ENCODE data around the gene CTNNBL1. TPM values are rescaled to one million over a fixed set of nuclear protein-coding genes. Genes with fewer than 3 reads are reported as not detected.

CTNNBL1 gene
- total RNA-seq, 2 experiments from 2014 or later: 67.3 to 74.9 TPM

DNA sequence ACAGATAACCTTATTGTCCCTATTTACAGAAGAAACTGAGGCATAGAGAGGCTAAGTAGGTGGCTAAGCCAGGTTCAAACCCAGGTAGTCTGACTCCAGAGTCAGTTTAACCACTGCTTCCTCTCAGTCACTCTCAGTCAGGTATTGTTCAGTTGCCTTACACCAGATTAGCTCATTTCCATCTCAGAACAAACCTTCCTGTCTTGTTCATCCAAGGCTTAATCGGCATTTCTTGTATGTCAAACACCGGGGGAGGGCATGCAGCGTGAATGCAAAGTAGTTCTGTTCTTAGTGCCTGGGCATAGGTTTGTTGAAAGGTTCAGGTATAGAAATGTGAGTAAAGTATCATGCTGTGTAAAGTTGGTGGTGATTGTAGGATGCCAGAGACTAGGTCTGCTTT lies 51.7 kb downstream of the CTNNBL1 start:
- no peaks in the 10 kb centered on the region for H3K4me1 Mint-ChIP-seq (ENCODE audit: low read depth)
- no peaks in the 10 kb centered on the region for H3K27me3 Mint-ChIP-seq
- no peak overlapping the region for H3K27ac Mint-ChIP-seq
- ATAC-seq (peak; percentile 34), DNase-seq (no peak)
- no peaks in the 10 kb centered on the region for H3K9me3 Mint-ChIP-seq
- POLR2A ChIA-PET: interaction anchor here (0.6 kb wide), 1 partner anchor 10 kb away, joined by 3 read pairs; no protein-coding TSS in a partner anchor
- H3K36me3 Mint-ChIP-seq (ENCODE audit: low read depth): peaks cover 18% of the 10 kb centered on the region
- TF ChIP-seq, protein P1, sequence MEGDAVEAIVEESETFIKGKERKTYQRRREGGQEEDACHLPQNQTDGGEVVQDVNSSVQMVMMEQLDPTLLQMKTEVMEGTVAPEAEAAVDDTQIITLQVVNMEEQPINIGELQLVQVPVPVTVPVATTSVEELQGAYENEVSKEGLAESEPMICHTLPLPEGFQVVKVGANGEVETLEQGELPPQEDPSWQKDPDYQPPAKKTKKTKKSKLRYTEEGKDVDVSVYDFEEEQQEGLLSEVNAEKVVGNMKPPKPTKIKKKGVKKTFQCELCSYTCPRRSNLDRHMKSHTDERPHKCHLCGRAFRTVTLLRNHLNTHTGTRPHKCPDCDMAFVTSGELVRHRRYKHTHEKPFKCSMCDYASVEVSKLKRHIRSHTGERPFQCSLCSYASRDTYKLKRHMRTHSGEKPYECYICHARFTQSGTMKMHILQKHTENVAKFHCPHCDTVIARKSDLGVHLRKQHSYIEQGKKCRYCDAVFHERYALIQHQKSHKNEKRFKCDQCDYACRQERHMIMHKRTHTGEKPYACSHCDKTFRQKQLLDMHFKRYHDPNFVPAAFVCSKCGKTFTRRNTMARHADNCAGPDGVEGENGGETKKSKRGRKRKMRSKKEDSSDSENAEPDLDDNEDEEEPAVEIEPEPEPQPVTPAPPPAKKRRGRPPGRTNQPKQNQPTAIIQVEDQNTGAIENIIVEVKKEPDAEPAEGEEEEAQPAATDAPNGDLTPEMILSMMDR (IDR thresholded peaks at IDR 0.05): no peak
- no peak overlapping the region for H3K4me3 Mint-ChIP-seq
- CTCF ChIA-PET: no interaction called here
- intact Hi-C loops (cut with micrococcal nuclease): no loop called here

DNA sequence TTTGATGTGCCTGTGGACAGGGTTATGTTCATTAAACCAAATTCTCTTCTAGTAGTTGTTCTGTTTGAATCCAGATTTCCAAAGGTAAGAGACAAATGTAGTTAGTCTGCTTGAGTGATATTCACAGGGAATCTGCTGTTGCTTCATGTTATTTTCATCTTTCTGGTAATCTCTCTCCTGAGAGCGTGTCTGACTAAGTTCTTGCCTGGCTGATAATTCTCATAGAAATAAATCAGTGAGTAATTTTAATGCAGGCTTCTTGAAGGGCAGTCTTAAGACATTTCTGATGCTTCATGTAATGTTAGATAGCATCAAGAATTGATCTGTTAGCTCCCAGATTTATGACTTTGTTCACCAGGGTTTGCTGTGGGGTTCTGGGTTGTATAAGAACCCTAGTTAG lies 54.2 kb downstream of the CTNNBL1 start:
- intact Hi-C loops (cut with micrococcal nuclease): no loop called here
- ATAC-seq (no peak), DNase-seq (no peak)
- no peaks in the 10 kb centered on the region for H3K27me3 Mint-ChIP-seq
- H3K9me3 Mint-ChIP-seq: no peaks in the 10 kb centered on the region
- H3K4me1 Mint-ChIP-seq (ENCODE audit: low read depth): no peaks in the 10 kb centered on the region
- no peak overlapping the region for H3K27ac Mint-ChIP-seq
- peaks cover 27% of the 10 kb centered on the region for H3K36me3 Mint-ChIP-seq (ENCODE audit: low read depth)
- ChIA-PET CTCF (no interaction called here), POLR2A (no interaction called here)
- no peak overlapping the region for H3K4me3 Mint-ChIP-seq
- TF ChIP-seq, protein P1 (IDR thresholded peaks at IDR 0.05): no peak

DNA sequence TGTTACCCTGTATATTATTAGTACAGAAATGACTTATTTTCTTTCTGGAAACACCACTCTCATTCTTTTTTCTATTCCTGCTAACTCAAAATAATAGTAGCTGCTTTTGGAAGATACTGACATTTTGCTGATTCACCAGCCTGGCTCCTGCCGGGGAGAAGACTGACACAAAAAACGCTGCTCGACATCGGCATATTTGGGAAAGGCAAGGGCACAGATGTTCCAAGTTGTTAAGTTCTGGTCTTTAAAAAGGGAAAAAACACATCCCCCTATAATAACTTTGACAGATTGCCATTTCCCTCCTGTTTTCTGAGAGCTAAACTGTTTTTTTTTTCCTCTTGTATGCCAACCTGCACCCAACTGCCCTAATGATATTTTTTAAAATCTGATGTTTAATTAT lies 55.4 kb downstream of the CTNNBL1 start:
- DNase-seq: no peak
- Mint-ChIP-seq H3K27ac (no peak overlapping the region), H3K4me3 (no peak overlapping the region), H3K4me1 (ENCODE audit: low read depth) (no peaks in the 10 kb centered on the region), H3K27me3 (no peaks in the 10 kb centered on the region), H3K36me3 (ENCODE audit: low read depth) (peaks cover 31% of the 10 kb centered on the region), H3K9me3 (no peaks in the 10 kb centered on the region)
- POLR2A ChIA-PET: no interaction called here
- CTCF ChIA-PET: no interaction called here
- ATAC-seq: no peak
- TF ChIP-seq, protein P1 (IDR thresholded peaks at IDR 0.05): no peak
- intact Hi-C loops (cut with micrococcal nuclease): no loop called here

DNA sequence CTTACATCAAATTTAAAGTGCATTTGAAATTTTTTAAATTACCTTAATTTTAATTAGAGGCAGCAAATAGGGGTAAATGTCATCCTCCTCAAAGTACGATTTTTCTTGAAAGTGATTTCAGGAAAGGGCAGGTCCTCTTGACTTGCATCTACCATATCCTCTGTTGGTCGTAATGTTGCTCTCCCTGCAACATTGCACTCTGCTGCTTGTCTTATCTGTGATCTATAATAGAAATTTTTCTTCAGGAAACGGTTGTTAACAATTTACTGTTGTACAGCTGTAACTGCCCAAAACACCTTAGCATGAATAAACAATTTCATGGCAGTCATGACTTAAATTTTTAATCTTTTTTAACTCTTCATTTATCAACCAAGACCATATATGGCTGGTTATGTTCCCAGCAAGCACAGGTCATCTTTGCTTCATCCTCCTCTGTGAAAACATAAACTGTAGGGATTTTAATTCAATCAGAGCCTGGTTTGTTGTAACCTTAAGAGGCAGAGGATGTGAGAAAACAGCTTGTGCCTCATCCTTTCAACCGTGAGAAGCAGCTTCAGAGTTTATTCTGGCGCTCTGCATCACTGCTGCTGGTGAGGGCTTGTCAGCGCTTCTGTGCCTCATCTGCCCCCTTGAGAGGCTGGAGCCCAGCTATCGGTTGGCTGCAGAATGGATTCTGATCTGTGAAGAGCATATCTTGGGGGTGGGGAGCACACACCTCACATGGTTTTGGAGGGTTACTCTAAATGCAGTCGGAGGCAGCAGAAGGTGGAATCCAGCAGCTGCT lies 56.0 kb downstream of the CTNNBL1 start:
- ATAC-seq: no peak

DNA sequence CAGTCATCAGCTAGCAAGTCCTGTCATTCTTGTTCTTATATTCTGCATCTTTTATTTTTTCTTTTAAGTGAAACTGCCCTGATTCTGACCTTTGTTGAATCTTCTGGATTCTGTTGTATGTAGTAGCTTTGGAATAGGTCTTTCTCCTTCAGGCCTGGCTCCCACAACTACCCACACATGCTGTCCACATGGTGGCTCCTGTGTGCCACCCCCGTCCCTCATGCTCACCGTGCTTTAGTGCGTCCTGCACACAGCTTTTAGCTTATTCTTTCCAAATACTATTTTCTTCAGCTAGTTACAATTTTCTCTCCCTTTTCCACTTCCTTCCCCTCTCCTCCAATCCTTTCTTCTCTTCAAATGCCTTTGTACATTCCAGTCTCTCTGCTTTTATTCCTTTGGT lies 61.8 kb downstream of the CTNNBL1 start:
- POLR2A ChIA-PET: no interaction called here

More for the DNA sequence above, 56.0 kb downstream of the CTNNBL1 start:
- intact Hi-C loops (cut with micrococcal nuclease): no loop called here
- Mint-ChIP-seq H3K36me3 (ENCODE audit: low read depth) (peaks cover 31% of the 10 kb centered on the region), H3K4me3 (no peak overlapping the region), H3K27ac (no peak overlapping the region), H3K27me3 (no peaks in the 10 kb centered on the region), H3K4me1 (ENCODE audit: low read depth) (no peaks in the 10 kb centered on the region), H3K9me3 (no peaks in the 10 kb centered on the region)
- ChIA-PET CTCF (interaction anchor here (1.0 kb wide), 1 partner anchor 15 kb away, joined by 3 read pairs; no protein-coding TSS in a partner anchor), POLR2A (no interaction called here)
- TF ChIP-seq, protein P1 (IDR thresholded peaks at IDR 0.05): no peak
- DNase-seq: no peak

More for the DNA sequence above, 61.8 kb downstream of the CTNNBL1 start:
- ATAC-seq: no peak
- H3K27ac Mint-ChIP-seq: no peak overlapping the region
- H3K9me3 Mint-ChIP-seq: no peaks in the 10 kb centered on the region
- no peaks in the 10 kb centered on the region for H3K4me1 Mint-ChIP-seq (ENCODE audit: low read depth)
- peaks cover 25% of the 10 kb centered on the region for H3K36me3 Mint-ChIP-seq (ENCODE audit: low read depth)
- CTCF ChIA-PET: no interaction called here
- TF ChIP-seq, protein P1 (IDR thresholded peaks at IDR 0.05): no peak
- intact Hi-C loops (cut with micrococcal nuclease): no loop called here
- no peak overlapping the region for H3K4me3 Mint-ChIP-seq
- no peaks in the 10 kb centered on the region for H3K27me3 Mint-ChIP-seq
- no peak for DNase-seq
